HS-5 (cell line): ENCODE results near the gene MIB2.

ENCODE experiments used
- DNase-seq: peaks from one replicate; pipeline ENCODE4 v3.0.0-alpha.2; 2012; ENCODE audit warnings: low read depth

MIB2 gene

DNA sequence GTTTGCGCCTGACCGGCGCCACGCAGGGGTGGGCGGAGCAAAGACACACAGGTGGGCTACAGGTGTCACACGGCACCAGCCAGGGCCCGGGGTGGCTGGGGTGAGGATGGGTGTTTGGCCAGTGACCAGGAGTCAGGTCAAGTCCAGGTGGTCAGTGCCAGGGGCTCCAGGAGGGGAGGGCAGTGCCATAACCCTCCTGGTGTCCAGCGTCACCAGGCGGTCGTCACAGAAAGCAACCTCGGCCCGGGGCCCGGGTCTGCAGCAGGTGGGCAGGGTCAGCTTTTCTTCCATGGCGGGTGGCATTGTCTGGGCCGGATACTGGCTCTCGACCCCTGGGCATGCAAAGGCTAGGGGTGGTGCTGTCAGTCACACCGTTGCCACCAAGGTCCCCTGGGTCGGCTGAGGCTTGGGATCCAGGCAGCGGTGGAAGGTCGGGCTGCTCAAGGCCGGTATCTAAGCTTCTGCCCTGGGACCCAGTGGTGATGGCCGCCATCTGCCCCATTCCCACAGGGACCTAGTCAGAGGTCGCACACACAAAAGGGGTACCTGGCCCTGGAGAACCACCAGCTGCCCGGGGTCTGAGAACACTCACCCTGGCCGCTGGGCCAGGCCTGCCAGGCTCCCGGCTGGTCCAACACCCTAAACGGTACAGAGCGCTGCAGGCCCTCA is 17.1 kb upstream of the MIB2 start:
- no peak for DNase-seq

DNA sequence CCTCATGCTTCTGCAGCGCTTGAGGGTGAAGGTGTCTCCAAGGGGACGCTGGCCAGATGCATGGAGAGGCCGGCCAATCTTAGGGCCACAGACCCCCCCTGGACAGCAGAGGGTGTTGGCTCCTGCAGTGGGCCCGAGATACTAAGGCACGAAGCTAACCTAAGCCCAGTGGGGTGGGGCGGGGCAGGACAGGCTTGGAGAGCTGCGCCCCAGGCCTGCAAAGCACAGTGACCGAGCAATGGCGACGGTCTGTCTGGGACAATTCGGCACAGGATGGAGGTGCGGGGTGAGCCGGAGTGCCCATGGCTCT is 16.6 kb upstream of the MIB2 start:
- no peak for DNase-seq

DNA sequence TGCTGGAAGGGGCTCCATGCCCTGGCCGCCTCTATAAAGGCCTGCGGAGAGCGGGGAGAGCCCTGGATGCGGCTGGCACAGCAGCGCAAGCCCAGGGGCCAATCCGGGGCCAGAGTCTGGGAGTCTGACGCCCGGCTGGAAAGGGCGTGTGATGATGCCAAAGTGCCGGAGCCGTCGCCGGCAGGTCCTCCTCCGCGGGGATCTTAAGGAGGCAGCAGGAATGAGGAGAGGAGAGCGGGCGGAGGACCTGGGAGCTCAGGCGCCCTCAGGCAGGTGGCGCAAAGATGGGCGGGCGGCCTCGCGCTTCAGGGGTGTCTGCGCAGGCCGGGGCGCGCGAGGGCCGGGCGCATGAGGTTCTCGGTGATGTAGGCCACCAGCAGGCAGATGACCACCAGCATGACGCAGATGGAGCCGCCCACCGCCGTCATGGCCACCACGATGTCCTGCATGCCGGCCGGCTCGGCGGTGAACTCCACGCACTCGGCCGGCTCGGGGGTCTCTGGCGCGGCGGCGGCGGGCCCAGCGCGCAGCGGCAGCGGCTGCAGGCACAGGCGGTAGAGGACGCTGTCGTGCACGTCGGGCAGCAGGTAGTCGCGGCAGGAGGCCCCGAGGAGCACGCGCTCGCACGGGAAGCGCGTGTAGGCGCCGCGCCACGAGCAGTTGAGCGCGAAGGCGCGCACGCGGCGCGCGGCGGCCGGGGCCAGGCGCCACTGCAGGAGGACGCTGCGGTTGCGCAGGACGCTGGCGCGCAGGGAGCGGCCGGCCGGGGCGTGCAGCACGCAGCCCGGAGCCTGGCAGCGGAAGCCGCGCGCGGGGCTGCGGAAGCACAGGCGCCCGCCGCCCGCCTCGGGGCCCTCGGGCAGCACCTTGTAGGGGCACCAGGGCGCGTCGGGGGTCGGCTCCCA is 16.0 kb upstream of the MIB2 start:
- no peak for DNase-seq

DNA sequence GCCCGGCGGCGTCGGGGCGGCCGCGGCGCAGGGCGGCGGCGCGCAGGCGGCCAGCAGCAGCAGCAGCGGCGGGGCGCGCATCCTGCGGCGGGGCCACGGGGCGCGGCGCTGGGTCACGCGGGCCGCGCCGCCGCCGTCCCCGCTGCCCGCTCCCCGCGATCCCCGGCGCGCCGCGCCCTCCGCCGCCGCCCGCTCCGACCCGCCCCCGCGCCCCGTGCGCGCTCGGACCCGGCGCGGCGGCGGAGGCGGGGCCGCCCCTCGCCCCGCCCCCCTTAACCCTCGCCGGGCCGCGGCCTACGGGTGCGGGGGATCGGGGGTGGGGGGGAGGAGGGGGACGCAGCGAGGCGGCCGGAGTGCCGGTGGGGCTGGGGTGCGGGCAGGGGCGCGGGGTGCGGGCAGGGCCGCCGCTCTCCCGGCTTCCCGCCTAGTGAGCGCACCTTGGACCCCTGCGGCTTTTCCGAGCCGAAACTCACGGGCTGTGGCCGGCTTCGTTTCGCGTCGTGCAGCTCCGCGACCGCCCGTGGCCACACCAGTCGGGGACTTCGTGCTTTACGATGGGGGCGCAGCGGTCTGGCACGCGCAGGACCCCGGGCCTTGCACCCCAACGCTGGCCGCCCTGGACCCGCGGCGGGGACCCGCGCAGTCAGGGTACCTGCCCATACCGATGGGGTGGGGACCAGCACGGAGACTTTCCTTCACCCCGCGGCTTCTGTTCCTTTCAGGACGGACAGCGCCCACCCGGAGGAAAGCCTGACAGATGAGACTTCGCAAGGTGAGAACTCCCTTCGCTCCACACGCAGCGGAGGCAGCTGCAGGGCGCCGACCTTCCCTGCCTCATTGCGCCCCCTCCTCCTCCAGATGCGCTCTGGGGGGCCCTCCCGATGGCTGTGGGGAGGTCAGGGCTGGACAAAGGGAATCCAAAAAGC is 15.1 kb upstream of the MIB2 start, which contains the start of gene FNDC10:
FNDC10 (minus strand) TSS at position 201 of the 926 bp plus-strand sequence; CDS start at position 81, 120 bp downstream.
- DNase-seq: no peak

DNA sequence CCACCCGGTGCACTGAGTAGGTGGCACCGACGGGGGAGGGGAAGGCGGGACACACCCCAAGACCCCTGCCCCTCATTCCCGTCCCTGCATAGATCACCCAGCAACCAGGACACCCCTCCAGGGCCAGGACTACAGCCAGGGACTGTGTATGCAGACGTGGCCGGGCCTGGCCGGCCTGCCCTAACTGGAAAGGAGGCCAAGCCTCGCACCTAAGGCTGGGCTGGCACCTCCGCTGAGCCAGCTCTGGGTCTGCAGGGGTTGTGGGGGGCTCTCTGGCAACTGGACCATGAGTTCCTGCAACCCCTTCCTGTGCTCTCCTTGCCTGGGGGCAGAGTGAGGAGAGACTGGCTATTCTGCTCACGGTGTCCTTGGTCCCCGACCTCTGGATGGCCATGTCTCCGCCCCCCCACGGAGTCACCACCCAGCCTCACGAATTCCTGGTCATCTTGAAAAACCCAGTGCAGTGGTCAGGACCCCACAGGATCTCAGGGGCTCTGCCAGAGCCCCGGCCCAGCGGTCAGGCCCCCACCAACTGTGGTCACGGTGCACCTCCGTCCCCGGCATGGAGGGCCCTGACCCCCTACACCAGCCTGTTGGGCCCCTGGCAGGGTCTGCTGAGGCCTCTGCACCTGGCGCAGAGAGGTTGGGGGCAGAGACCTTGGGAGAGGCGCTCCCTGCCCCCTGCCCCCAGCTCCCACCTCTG is 14.3 kb upstream of the MIB2 start:
- DNase-seq: no peak

DNA sequence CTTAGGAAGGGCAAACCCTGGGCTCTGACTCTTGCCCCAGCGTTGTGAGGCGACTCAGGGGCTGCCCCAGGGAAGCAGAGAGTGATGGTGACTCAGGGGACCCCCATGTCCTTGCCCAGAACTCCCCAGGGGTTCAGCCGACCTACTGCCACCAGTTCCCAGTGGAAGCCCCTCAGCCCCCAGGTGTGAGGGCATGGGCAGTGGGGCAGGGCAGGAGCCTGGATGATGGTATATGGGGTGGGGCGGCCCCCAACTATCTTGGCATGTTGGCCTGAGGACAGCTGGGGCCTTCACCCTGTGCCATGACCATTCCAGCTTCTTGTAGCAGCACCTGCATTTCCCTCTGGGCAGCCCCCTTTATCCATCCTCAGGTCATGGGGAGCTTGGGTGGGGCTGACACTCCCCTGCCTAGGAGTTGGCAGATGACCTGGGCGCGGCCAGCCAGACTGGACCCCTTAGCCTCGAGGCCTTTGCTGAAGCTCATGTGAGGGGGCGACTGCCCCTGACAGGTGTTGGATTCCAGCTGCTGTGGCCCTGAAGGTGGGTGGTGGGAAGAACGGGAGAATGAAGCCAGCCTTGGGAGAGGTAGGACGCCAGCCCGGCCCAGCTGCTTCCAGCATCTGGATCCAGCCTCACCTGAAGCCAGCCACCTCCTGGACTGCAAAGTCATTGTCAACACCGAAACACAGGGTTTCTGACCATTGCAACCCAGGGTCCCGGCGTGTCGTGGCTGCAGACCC is 13.6 kb upstream of the MIB2 start:
- DNase-seq: no peak

DNA sequence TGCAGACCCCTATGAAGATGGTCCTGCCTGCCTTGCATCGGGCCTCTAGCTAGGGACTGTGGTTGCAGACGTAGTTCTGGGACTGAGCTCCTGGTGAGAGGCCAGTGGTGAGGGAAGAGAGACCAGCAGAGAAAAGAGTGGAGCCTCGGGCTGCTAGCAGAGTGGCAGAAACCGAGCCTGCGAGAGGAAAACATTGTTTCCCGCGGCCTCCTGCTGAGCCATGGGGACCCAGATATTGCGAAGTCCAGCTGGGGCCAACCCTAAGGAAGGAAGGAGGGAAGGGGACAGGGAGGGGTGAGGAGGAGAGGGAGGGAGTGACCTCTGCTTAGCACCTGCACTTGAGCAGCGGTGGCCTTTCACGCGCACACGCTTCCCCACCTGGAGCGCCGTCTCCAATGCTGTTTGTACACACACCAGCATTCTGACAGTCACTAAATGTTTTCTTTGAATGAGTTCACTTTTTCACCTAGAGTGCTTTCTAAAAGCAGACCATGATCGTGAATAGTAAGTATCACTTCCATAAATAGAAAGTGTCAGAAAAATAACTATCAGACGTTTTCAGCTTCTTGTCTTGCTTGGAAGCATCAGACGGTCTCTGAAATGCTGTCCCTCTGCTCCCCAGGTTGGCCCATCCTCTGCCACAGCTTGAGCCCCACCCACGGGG is 12.9 kb upstream of the MIB2 start:
- DNase-seq: no peak

DNA sequence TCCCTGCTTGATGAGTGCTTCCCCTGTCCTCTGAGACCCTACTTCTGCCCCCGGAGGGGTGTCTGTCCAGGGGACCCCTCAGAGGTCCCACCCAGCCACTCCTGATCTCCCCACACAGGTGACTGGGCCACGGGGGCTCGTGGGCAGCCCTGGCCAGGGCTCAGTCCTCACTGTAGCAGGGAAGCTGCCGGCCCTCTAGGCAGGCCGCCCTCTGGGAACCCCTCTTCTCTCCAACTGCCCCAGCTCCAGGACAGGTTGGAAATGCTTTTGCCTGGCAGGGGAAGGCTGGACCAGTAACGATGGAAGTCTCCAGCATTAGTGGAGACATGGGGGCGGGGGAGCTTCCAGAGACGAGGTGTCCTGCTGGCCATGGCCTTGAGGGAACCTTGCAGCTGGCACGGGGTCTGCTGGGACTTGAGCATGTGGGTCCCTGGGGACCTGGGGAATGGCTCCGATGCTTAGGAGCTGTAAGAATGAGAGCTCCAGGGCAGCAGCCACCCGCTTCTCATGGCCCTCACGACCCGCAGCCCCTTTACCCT is 12.3 kb upstream of the MIB2 start:
- DNase-seq: no peak

DNA sequence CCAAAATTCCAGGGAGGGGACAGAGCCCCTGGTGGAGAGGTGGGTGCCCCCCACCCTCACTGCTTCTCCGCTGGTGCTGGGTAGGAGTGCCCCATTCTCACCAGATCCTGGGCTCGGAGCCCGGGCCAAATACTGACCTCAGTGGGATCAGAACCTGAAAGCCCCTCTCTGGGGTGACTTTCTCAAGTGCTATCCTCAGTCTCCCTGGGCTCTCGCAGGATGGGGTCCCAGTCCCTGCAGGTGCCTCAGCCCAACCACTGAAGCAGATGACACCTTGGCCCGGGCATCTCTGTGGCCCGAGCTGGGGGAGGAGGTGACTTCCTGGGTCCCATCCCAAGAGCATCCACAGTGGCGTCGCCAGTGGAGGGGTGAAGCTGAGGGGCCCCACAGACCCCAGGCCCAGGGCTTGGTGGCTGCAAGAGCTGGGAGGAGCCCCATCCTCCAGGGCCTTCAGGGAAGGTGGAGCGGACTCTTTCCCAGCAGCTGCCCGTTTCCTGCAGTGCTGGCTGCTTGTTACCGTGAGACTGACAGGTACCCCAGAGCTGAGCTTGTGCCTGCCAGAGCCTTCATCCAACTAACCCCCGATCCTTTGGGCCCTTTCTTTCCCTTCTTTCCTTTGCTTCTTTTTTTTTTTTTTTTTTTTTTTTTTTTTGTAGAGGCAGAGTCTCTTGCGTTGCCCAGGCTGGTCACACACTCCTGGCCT is 11.5 kb upstream of the MIB2 start:
- no peak for DNase-seq

DNA sequence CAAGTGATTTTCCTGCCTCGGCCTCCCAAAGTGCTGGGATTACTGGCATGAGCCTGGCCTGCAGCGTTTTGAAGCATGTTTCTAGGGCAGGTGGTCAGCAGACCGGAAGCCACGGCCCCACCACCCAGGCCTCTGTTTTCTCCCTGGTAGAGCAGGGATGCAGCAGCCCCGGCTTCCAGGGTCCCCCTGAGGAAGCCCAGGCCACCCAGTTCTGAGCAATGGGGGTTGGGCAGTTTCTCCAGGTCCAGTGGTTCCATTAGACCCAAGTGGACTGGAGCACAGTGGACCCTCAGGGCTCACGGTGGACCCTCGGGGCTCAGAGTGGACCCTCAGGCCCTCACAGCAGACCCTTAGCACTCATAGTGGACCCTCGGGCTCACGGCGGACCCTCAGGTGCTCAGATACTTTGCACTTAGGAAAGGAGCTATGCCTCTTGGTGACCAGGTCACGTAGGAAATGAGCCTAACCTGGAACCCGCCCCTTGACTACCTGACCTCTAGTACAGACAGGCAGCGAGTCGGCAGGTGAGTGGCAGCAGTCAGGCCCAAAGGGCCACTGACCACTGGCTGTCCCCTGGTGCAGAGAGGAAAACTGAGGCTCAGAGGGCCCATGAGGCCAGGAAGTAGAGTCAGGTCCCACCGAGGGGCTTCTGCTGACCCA is 10.8 kb upstream of the MIB2 start:
- DNase-seq: no peak

DNA sequence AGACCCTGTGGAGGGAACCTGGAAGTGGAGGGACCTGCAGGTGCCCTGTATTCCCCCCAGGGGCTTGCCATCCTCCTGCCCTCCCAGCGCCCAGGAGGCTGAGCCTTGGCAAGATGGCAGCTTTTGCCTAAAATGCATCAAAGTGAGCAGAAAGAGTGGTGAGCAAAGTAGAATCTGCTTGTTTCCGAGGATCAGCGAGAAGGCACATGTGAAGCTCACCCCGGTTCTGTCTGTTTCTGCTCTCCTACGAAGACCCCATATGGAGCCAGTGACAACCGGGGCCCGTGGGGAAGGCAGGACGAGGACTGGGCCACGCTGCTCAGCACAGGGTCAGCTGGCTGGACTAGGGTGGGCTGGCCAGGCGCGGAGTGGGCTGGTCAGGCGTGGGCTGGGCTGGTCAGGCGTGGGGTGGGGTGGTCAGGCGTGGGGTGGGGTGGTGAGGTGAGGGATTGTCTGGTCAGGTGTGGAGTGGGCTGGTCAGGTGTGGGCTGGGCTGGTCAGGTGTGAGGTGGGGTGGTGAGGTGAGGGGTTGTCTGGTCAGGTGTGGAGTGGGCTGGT is 10.2 kb upstream of the MIB2 start:
- DNase-seq: no peak

DNA sequence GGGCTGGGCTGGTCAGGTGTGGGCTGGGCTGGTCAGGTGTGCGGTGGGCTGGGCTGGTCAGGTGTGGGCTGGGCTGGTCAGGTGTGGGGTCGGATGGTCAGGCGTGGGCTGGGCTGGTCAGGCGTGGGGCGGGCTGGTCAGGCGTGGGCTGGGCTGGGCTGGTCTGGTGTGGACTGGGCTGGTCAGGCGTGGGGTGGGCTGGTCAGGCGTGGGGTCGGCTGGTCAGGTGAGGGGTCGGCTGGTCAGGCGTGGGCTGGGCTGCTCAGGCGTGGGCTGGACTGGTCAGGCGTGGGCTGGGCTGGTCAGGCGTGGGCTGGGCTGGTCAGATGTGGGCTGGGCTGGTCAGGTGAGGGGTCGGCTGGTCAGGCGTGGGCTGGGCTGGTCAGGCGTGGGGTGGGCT is 9.6 kb upstream of the MIB2 start:
- no peak for DNase-seq

DNA sequence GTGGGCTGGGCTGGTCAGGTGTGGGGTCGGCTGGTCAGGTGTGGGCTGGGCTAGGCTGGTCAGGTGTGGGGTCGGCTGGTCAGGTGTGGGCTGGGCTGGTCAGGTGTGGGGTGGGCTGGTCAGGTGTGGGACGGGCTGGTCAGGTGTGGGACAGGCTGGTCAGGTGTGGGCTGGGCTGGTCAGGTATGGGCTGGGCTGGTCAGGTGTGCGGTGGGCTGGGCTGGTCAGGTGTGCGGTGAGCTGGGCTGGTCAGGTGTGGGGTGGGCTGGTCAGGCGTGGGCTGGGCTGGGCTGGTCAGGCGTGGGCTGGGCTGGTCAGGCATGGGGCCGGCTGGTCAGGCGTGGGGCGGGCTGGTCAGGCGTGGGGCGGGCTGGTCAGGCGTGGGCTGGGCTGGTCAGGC is 9.1 kb upstream of the MIB2 start:
- no peak for DNase-seq

DNA sequence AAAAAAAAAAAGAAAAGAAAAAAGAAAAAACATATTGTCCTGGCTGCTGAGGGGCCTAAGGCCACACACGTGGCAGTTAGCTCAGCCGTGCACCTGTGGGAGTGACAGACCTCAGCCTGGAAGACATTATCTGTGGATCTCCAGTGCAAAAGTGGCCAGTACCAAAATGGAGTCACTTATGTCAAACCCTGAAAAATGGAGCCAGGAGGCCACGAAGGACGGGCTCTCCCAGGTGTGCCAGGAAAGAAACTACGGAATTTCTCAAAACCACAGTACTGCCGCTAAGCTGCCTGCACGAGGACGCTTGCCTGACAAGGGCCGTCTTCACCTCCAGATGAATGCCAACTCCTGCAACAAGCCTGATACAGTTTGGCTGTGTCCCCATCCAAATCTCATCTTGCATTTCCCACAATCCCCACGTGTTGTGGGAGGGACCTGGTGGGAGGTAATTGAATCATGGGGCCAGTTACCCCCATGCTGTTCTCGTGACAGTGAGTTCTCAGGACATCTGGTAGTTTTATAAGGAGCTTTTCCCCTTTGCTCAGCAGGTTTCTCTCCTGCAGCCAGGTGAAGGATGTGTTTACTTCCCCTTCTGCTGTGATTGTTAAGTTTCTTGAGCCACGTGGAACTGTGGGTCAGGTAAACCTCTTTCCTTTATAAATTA is 5.3 kb upstream of the MIB2 start:
- DNase-seq: no peak

DNA sequence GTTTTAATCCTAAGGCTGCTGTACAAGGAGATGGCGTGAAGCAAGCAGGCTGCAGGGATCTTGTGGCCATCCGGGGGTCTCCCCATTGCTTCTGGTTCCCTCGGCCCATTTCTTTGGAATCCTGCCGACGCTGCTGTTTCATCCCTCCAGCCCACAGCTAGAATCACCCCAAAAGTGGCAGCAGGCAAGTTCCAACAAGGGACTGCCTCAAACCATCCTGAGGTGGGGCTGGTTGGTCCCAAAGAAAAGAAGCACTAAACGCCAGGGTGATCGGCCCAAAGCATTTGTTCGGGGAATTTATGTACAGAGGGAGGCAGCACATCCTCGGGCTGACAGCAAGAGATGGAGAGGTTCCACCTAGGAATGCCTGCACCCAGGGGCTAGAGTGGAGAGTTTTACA is 4.5 kb upstream of the MIB2 start:
- no peak for DNase-seq

DNA sequence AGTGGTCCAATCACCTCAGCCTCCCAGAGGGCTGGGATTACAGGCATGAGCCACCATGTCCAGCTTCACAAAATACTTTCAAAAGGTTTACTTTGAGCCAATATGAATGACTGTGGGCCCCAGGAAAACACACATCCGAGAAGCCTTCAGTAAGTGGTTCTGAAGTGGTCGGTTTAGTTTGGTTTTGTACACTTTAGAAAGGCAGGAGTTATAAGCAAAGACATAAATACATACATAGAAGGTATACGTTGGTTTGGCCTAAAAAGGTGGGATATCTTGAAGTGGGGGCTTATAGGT is 3.2 kb upstream of the MIB2 start:
- DNase-seq: no peak

DNA sequence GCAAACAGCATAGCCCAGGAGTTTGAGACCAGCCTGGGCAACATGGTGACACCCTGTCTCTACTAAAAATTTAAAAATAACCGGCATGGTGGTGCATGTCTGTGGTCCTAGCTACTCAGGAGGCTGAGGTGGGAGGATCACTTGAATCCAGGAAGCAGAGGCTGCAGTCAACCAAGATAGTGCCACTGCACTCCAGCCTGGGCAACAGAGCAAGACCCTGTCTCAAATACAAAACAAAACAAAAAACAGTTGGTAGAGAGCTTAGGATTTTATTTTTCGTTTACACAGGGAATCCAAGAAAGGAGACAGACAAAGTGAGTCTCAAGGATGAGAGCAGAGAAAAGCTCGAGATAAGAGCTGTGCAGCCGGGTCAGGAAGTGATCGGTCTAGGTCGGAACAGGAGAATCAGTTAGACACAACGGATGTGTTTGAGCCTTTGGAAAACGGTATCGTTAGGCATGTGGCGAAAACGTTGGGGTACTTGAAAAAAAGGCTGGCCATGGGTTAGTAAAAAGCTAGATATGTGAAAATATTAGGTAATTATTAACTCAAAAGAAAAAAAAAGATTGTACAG is 1.7 kb upstream of the MIB2 start:
- no peak for DNase-seq
